ENCODE measurements around the gene ST3GAL4. TPM values are rescaled to one million over a fixed set of nuclear protein-coding genes. Genes with fewer than 3 reads are reported as not detected.
A peak's percentile ranks its signal among the peaks of the same experiment; 100 is the strongest.

ST3GAL4 gene
- total RNA-seq, 1 donor: 13.8 TPM

DNA sequence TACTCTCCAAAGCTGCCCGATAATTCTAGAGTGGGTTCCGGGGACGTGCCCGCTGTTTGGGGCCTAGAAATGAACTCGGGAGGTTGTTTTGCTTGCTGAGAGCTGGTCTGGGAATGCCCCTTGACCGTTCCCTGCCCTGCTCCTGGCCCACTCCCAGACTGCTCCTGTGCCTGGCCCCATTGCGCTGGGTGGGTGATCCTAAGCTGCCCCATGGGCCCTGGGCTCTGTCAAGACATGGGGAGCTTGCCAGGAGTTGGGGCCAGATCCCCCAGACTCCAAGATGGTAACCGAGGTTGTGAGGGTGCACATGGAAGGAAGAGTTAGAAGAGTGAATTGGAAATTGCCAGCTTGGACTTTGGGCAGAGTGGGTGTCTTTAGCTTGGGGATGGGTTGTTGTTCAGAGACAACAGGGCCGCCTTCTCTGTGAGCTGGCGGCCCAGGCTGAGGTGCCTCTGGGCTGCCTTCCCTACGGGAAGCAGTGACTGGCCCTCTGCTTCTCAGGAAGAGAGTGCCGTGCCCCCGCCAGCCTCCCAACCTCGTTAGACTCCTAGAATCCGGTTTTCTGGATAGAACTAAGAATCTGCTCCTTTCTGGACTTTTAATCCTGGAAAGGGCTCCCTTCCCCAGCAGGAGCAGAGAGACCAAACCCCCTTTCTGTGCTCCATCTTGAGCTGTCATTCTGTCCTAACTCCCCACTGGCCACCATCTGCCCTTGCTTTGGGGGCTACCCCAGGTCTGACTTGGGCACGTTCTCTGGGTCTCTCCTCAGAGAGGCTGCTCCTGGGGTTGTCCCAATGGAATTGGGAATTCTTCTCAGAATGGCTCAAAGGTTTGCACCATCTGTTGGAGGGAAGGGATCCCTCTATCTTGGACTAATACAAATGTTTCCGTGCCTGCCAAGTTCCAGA, 1.8 kb downstream of the ST3GAL4 start:
- peak overlapping the region; percentile 84 for H3K4me3 ChIP-seq (ENCODE audit: insufficient read depth, low read length)
- peak overlapping the region; percentile 48 for H3K27ac ChIP-seq (ENCODE audit: low read depth, low read length)
- TF ChIP-seq, protein P1, sequence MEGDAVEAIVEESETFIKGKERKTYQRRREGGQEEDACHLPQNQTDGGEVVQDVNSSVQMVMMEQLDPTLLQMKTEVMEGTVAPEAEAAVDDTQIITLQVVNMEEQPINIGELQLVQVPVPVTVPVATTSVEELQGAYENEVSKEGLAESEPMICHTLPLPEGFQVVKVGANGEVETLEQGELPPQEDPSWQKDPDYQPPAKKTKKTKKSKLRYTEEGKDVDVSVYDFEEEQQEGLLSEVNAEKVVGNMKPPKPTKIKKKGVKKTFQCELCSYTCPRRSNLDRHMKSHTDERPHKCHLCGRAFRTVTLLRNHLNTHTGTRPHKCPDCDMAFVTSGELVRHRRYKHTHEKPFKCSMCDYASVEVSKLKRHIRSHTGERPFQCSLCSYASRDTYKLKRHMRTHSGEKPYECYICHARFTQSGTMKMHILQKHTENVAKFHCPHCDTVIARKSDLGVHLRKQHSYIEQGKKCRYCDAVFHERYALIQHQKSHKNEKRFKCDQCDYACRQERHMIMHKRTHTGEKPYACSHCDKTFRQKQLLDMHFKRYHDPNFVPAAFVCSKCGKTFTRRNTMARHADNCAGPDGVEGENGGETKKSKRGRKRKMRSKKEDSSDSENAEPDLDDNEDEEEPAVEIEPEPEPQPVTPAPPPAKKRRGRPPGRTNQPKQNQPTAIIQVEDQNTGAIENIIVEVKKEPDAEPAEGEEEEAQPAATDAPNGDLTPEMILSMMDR (IDR thresholded peaks at IDR 0.05; ENCODE audit: extremely low read depth, low read depth, low read length): no peak
- peaks cover 28% of the 10 kb centered on the region for H4K20me1 ChIP-seq (ENCODE audit: insufficient read depth, low read length)
- H3K79me2 ChIP-seq (ENCODE audit: insufficient read depth, low read length): peaks cover 66% of the 10 kb centered on the region
- H3K36me3 ChIP-seq (ENCODE audit: insufficient read depth, low read length): no peaks in the 10 kb centered on the region
- H3K9me3 ChIP-seq (ENCODE audit: low read depth, low read length): no peaks in the 10 kb centered on the region
- peak overlapping the region; percentile 56 for H2AFZ ChIP-seq (ENCODE audit: low read length)
- peak; percentile 88 for DNase-seq (ENCODE audit: insufficient read length, low spot score, missing footprints)
- H3K27me3 ChIP-seq (ENCODE audit: insufficient read depth, low read length): no peaks in the 10 kb centered on the region
- H3K4me2 ChIP-seq (ENCODE audit: insufficient read depth, low read length): peak overlapping the region; percentile 94
- peaks cover 53% of the 10 kb centered on the region for H3K4me1 ChIP-seq (ENCODE audit: insufficient read depth, low read length)

DNA sequence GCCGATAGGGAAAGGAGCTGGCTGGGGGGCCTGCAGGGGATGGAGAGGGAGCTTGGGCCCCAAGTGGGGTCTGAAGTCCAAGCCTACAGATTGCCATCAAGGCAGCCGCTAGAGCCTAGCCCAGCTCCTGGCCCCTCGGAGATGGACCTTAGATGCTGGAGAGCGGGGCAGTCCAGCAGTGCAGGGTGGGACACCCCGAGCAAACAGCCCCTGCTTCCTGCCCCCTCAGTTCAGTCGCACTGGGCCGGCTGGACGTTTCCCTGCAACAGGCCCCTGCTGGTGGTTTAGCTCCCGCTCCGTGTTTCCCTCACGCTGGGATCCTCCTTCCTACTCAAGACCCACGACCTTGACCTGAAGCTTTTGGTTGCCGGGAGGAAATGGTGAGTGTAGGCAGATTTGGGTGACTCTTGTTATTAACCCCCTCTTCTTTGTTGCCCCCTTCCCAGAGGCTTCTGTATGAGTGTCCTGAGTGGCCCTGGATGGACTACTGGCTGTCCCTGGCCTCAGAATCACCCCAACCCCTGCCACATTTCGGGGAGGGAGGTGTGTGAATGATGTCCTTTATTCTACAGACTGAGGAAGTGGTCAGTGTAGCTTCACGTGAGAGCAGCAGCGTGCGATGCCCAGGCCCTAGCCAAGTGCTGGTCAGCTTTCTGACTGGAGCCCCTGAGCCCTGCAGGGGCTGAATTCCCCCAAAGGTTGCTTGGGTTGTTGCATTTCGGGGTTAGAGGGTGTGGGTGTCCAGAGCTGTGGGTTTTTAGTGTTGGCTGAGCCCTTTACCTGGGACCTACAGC, 2.7 kb downstream of the ST3GAL4 start:
- Histone ChIP-seq H4K20me1 (ENCODE audit: insufficient read depth, low read length) (peaks cover 33% of the 10 kb centered on the region), H3K27me3 (ENCODE audit: insufficient read depth, low read length) (no peaks in the 10 kb centered on the region), H3K9me3 (ENCODE audit: low read depth, low read length) (no peaks in the 10 kb centered on the region), H3K36me3 (ENCODE audit: insufficient read depth, low read length) (no peaks in the 10 kb centered on the region), H2AFZ (ENCODE audit: low read length) (no peak overlapping the region), H3K27ac (ENCODE audit: low read depth, low read length) (no peak overlapping the region), H3K4me1 (ENCODE audit: insufficient read depth, low read length) (peaks cover 45% of the 10 kb centered on the region), H3K4me2 (ENCODE audit: insufficient read depth, low read length) (peak overlapping the region; percentile 94), H3K79me2 (ENCODE audit: insufficient read depth, low read length) (peaks cover 66% of the 10 kb centered on the region), H3K4me3 (ENCODE audit: insufficient read depth, low read length) (no peak overlapping the region)
- DNase-seq (ENCODE audit: insufficient read length, low spot score, missing footprints): no peak
- TF ChIP-seq, protein P1 (IDR thresholded peaks at IDR 0.05; ENCODE audit: extremely low read depth, low read depth, low read length): no peak

DNA sequence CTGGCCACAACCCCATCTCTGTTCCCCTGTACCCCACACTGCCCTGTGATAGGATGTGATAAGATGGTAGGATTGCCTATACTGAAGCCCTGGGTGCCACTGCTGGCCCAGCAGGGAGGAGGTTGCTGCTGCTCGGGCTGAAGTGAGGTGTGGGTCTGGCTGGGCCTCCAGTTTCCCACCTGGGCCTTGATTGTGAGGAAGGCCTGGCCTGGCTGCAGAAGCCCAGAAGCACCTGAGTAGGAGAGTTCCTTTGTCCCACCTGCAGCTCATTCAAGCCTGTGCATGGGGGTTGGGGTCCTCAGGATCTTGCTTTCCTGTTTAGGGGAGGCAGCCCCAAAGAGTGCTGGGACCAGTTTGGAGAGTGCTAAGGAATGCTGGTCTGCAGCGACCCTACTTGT, 3.3 kb downstream of the ST3GAL4 start:
- TF ChIP-seq, protein P1 (IDR thresholded peaks at IDR 0.05; ENCODE audit: extremely low read depth, low read depth, low read length): no peak
- Histone ChIP-seq H3K4me3 (ENCODE audit: insufficient read depth, low read length) (no peak overlapping the region), H3K9me3 (ENCODE audit: low read depth, low read length) (no peaks in the 10 kb centered on the region)

More for the DNA sequence above, 3.3 kb downstream of the ST3GAL4 start:
- no peak overlapping the region for H2AFZ ChIP-seq (ENCODE audit: low read length)
- peak overlapping the region; percentile 65 for H3K4me2 ChIP-seq (ENCODE audit: insufficient read depth, low read length)
- H3K4me1 ChIP-seq (ENCODE audit: insufficient read depth, low read length): peaks cover 39% of the 10 kb centered on the region
- no peak overlapping the region for H3K27ac ChIP-seq (ENCODE audit: low read depth, low read length)
- peaks cover 34% of the 10 kb centered on the region for H4K20me1 ChIP-seq (ENCODE audit: insufficient read depth, low read length)
- H3K79me2 ChIP-seq (ENCODE audit: insufficient read depth, low read length): peaks cover 68% of the 10 kb centered on the region
- H3K27me3 ChIP-seq (ENCODE audit: insufficient read depth, low read length): no peaks in the 10 kb centered on the region
- no peaks in the 10 kb centered on the region for H3K36me3 ChIP-seq (ENCODE audit: insufficient read depth, low read length)
- DNase-seq (ENCODE audit: insufficient read length, low spot score, missing footprints): no peak
